HG03025 (cell line): ENCODE data around the gene ADGRL1.
"Not testable (repeated sequence)": the region's sequence is repeated elsewhere in the genome, so short reads cannot be mapped to it uniquely, and the experiment has no call there.

ENCODE experiments used
- ATAC-seq: cut with Tn5 transposase; IDR thresholded peaks from one replicate; pipeline ENCODE4 v1.9.1; 2021; ENCODE audit warnings: mild to moderate bottlenecking, moderate library complexity; ENCODE audit not compliant: unreplicated experiment, low FRiP score

The ADGRL1 gene

DNA sequence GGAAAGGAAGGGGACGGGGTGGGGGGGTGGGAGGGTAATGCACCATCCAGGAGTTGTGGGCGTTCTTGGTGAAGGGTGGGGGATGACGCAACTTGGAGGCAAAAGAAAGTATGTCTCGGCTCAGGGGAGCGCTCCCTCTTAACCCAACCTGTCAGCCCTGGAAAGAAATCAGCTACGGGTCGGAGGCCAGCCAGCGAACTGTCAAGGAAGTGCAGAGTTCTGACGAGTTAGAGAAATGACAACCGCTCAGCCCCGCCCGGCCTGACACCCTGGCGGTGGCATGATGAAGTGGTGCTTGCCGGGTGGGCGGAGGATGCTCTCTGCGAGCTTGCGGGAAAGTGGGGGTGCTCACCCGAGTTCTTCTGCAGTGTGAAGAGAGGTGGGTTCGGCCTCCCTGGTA is 15.4 kb upstream of the ADGRL1 start:
- ATAC-seq, result not testable (repeated sequence)

DNA sequence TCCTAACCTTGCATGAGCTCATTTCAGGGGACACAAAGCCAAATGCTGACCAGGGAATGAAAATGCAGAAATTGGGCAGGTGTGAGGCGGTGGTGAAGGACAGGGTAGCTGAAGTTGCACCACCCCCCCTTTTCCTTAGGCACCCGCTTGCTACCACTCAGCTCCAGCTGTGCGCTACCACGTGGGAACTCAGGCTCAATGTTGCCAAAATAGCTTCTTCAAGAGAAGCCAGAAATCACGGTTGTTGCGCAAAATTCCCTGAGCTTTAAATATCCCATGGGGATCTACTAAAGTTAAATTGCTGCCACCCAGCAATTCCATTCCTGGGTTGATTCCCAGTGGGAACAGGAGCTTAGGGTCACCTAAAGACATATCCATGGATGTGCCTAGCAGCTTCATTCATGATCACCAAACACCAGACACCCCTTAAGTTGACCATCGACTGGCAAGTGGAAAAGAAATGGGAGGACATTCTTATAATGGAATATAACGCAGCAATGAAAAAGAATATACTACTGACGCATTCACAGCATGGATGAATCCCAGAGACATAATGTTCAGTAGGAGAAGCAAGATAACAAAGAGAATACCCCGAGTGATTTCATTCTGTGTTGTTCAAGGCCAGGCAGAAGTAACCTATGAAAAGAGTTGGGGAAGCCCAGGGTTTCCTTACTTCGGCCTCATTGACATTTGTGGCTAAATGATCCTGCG is 12.8 kb upstream of the ADGRL1 start:
- ATAC-seq, result no peak

DNA sequence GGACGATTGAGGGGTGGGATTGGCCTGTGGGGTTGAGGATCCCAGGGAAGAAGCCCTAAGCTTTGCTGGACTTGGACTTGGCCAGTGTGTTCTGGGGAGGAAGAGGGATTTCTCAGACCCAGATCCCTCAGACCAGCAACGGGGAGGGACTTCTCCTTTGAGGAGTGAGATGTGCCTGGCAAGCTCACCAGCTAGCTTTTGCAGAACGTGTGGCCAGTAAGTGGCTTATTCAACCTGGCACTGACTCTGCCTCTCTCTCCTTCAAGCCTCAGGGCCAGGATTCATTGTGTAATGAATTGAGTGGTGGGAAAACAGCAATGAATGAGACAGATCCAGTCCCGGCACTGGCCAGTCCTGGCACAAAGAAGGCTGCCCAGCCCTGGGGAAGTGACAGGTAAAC is 11.9 kb upstream of the ADGRL1 start:
- ATAC-seq, result not testable (repeated sequence)

DNA sequence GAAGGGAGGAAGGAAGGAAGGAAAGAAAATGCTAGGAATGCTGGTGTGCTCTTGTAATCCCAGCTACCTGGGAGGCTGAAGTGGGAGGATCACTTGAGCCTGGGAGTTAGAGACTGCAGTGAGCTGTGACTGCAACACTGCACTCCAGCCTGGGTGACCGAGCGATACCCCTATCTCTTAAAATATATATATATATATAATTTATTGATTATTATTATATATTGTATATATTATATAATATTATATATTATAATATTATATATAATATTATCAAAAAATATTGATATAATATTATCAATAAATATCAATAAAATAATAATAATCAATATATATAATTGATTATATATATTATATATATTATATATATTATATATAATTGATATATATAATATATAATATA is 8.6 kb upstream of the ADGRL1 start:
- no peak for ATAC-seq

DNA sequence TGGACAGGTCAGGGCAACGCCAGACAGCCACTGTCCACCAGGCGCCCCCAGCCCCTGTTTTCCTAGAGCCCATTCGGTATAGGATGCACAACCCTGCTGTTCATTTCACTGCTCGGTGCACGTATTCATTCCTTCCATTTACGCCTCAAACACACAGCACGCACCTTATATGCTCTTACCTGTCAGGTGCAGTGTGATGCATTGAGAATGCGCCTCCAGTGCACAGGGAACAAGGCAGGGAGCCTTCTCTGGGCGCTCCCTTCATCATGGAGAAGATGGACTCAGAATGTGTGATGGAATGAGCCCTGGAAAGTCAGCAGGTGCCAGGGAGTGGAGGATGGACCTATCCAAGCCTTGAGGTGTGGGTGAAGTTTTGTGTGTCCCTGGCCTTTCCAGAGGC is 4.2 kb upstream of the ADGRL1 start:
- ATAC-seq, result not testable (repeated sequence)

DNA sequence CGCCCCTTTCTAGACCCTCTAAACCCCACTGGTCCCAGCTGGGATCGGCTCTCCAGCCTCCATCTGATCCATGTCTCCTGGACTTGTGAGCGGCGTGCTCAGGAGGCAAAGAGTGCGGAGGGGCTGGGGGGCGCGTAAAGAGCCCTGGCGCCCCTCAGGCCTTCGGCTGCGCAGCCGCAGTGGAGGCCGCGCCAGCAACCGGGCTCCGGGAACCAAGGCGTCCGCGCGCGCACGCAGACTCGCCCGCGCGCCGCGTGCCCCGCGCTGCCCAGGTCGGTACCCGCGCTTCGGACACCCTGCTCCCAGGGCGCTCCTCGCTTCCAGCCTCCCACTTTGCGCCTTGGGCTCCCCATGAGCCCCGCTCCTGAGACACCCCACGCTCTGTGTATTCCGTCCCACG is 3.4 kb upstream of the ADGRL1 start:
- ATAC-seq, result not testable (repeated sequence)

DNA sequence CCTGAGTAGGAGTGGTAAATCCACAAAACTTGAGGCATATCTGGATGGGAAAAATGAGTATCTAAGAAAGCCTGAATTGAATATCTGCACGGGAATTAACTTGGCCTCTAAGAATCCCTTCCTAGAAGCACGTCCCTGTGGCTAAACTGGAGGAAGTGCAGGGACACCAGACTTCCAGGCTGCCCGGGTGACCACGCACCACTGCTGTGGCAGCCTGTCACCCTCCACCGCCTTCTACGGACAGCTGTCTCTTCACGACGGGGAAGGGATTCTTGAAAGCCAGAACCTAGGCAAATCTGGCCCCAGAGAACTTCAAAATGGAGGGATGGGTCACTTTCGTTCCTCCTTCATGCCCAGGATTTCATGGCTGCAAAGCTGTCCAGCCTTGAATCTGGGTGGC is 2.5 kb upstream of the ADGRL1 start:
- not testable (repeated sequence) for ATAC-seq

DNA sequence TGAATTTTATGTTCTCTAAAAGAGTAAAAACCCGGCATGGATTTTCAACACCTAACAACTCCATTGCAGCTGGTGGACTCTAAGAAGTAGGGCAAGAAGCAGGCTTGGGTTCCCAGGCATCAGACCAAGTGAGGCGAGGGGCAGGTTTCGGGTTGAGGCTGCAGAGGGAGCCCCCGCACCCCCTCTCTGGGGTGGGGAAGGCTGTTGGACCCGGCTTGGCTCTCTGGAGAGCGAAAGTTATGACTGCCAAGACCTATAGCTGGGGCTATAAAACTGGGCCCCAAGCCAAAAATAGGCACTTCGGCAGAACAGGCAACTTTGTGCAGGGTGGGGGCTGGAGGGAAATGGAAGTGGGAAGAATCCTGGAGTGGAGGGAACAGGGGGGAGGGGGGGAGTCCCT is 1.8 kb upstream of the ADGRL1 start:
- not testable (repeated sequence) for ATAC-seq

DNA sequence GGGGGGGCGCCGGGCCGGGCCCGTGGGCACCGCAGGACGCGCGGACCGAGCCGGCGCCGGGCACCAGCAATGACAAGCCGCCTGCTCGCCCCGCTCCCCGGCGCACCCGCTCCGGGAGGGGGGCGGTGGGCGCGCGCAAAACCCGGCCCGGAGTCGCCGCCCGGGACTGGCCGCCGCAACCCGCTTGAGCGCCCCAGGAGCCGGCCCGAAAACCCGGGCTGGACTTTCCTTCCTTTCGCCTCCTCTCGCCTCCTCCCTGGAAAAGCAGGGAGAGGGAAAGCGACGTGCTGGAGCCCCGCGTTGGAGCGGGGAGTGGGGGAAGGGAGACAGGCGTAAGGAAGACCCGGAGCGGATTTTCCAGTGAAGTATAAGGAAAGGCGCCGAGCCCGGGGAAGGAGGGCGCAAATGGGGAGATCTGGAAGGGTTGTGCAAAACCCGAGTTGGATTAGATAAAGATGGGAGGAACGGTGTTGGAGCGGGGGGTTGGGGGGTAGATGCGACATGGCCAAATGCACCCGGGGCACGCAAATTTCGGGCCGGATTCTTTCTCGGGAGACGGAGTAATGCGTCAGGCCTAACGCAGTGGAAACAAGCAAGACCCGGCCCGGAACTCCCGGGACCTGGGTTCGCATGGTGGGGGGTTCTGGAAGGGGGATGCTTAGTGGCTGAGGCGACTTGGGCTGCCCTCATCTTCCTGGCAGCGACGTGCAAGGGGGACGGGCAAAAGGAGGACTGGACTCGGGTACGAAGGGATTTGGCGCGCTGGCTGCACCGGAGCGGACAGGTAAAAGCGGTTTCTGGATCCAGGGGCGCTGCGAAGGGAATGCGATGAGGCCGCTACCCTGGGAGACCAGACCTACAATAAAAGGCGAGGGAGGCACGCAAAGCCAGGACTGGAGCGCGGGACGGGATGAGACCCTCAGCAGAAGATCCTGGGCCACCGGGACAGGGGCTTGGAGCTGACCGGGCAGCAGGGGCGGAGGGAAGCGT is 1.1 kb upstream of the ADGRL1 start:
- ATAC-seq, result not testable (repeated sequence)

DNA sequence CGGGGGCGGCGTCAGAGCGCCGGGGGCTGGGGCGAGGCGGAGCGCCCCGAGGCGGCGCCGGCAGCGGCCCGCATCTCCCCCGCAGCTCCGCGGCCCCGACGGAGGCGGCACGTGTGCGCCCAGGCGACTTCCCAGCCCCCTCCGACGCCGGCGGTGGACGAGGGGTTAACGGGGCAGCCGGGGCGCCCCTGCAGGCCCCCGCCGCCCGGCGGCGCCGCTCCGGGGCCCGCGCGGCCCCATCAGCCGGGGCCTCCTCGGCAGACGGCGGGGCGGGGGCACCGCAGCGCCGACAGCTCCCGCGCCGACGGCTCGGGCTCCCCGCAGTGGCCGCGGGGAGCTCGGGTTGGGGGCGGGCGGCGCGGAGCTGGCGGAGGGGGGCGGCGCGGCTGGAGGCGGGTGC is 339 bp upstream of the ADGRL1 start:
- ATAC-seq, result not testable (repeated sequence)

DNA sequence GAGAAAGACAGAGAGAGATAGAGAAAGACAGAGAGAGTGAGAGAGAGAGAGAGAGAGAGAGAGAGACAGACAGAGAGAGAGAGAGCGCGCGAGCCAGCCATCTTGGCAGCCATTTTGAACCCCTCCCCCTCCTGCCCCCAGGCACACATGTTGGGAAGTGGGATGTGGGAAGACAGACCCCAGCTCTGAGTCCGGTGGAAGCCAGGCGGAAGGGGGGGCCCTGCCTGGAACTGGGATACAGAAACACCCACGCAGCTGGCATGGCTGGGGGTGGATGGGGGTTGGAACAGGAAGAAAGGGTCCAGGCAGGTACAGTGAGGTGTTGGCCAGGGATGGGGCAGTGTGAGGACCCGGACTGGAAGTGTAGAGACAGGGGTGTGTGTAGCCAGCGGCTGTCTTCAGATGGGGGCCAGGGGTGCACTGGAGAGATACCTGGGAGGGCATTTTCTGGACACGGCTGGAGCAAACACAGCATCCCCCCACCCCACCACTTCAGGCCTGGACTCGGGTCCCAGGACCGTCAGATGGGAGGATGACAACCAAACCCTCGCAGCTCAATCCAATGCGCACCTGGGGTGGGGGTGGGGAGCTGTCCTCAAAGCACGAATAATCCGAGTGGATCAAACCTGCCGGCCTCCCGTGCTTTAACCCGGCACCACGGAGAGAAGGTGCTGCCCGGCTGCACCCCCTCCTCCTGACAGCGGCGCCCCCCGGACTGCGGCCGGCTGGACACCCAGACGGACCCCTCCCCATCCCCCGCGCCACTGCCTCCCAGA is 1.1 kb downstream of the ADGRL1 start:
- not testable (repeated sequence) for ATAC-seq

DNA sequence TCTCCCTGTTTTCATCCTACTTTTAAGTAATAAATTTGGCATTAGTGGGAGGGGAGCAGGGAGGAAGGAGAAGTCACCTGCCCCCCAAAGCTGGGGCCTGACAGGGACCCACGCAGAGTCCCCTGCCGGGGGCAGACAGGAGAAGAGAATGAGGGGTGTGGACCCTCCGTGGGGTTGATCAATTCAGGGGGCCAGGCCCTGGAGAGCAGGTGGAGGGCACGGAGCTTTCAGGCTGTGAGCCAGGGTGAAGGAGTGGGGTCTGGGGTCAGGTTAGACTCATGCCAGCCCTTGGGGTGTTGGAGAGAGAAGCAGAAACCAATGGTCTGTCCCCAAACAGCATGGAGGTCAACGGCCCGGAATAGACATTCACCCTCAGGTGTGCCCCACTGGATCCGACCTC is 1.8 kb downstream of the ADGRL1 start:
- ATAC-seq, result not testable (repeated sequence)

DNA sequence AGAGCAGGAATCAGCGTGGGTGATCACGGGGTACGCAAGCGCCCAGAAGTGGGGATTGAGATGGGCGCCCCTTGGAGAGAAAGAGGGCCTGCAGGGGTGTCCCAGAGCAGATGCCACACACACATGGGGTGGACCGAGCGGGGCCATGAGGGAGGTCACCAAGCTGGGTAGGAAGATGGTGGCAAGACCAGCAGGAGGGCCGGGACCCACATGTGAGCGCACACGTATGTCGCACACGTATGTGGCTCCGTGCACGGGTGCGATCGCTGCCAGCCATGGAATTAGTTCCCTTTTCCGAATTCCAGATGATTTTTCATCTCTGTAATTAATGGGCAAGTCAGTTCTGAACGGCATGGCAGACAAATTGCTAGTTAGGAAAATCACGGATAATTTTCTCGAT is 2.2 kb downstream of the ADGRL1 start:
- ATAC-seq, result not testable (repeated sequence)

DNA sequence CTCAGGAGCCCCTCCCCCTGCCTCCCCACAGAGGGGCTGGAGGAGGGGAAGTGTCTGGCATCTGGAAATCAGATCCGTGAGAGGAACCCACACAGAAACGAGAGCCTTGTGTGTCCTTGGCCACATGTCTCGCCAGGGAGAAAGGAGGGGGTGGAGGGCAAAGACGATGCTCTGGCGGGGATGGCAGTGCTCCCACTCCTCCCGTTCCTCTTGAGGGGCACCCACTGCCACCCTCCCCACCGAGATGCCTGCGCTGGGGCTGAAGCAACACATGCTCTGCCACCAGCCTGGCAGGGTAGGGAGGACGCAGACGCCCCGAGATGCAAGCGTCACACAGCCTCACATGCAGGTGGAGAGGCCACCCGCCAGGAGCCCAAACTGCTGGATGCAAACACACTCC is 2.8 kb downstream of the ADGRL1 start:
- no peak for ATAC-seq

DNA sequence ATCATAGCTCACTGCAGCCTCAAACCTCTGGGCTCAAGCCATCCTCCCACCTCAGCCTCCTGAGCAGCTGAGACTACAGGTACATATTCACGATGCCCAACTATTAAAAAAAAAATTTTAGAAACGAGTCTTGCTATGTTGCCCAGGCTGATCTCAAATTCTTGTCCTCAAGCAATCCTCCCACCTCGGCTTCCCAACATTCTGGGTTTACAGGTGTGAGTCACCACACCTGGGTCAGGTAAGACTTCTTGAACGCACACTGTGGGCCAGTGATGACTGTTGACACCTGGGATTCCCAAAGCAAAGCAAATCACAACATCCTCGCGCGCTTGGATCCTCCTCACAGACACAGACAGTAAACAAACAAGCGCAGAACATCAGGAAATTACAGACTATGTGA is 4.5 kb downstream of the ADGRL1 start:
- not testable (repeated sequence) for ATAC-seq

DNA sequence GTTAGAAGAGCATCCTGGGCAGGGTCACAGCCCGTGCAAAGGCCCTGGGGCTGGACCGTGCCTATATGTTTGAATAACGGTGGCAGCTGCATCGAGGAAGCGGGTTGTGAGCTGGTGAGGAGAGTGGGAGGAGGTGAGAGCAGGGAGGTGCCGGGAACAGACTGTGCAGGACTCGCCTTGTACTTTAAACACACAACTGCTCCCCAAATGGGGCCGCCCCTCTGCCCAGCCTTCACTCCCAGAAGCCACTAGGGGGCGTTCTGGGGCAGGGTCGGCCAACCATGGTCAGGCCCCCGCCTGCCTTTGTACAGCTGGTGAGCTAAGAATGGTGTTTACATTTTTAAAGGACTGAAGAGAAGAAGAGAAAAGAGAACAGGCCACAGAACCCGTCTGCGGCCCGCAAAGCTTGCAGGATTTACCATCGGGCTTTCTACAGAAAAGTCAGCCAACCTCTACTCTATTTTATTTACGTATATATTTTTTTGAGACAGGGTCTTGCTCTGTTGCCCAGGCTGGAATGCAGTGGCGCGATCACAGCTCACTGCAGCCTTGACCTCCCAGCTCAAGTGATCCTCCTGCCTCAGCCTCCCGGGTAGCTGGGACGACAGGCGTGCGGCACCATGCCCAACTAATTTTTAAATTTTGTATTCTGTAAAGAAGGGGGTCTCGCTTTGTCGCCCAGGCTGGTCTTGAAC is 5.7 kb downstream of the ADGRL1 start:
- not testable (repeated sequence) for ATAC-seq

DNA sequence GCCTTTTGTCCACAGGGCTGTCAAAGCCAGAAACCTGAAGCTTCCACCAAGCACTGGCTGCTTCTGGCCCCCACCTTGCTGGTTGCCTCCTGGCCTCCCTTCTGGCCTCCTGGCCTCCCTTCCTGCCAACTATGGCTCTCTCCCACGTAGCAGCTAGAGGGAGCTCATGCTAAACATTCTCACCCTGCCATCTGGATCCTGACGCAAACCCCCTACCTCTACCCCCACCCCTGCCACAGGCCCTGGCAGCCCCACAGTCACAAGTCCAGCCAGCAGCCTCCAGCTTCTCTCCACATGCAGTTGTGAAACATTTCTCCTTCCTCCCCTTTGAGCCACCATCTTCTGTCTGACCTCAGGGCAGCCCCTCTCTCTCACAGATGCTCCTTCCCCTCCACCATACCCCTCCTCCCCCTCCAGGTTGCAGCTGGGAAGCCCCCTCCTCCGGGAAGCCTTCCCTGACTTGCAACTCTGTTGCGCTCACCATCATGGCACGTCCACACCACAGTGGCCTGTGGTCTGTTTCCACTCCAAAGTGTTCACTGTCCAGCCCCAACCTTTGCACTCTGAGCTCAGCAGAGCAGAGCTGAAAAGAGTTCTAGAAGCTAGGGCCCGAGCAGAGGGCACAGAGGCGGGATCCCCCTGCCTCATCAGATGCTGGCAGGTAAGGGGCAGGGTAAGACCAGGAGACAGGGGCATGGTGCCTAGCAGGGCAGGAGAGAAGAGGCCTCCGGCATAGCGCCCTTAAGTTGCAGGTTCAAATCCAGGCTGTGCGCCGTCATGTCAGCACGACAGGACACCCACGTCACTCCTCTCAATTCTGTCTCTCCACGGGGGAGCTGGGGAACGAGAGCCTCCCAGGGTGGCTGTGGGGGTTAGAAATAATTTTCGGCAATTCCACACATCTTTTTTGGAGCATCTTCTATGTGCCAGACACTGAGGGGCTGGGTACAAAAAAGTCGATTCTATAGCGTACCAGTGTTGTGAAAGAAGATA is 7.3 kb downstream of the ADGRL1 start:
- ATAC-seq, result no peak

DNA sequence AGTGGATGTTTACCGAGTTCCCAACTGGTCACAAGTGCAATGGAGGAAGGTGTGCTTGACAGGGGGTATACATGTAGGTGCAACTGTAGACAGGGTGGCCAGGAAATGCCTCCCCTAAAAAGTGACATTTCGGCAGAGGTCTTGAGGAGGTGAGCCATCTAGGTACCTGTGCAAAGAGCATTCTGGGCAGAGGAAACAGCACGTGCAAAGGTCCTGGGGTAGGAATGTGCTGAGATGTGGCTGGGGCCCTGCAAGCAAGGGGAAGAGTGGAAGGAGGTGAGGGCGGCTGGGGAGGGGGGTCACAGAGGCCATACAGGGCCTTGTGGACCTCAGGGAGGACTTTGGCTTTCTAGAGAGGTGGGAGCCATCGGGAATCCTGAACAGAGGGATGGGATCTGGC is 8.1 kb downstream of the ADGRL1 start:
- ATAC-seq, result no peak

DNA sequence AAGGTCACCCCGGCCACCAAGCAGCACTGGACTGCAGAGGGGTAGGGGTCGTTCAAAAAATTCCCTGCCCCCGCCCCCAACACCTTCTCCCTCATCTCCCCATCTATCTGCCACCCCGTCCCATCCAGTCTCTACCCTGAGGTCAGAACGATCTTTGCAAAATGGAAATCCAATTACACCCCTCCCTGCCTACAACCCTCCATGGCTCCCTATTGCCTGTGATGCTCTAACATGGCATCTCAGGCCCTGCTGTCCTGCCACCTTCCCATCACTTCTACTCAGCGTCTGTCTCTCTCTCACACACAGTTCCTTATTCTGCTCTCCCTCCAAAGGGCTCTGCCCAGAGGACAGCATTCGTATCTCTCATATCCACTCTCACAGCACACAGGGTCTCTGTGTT is 8.7 kb downstream of the ADGRL1 start:
- not testable (repeated sequence) for ATAC-seq
